Mucosa of rectum (tissue), 2 donors: ENCODE data around the gene PPIL3.

ENCODE experiments used
- H3K27ac ChIP-seq, 2 donors: one replicate each; pipeline ENCODE4 v1.7.0; 2013; ENCODE audit warnings: inconsistent platforms in 2 of 2, low read depth in 2 of 2, low read length in 2 of 2
- H3K27me3 ChIP-seq, 2 donors: one replicate each; pipeline ENCODE4 v1.7.0; 2013; ENCODE audit warnings: low read length in 2 of 2; ENCODE audit not compliant: control insufficient read depth in 2 of 2, insufficient read depth in 2 of 2
- H3K36me3 ChIP-seq, 2 donors: one replicate each; pipeline ENCODE4 v1.7.0; 2013; ENCODE audit warnings: low read length in 2 of 2; ENCODE audit not compliant: control insufficient read depth in 2 of 2, insufficient read depth in 2 of 2
- H3K4me1 ChIP-seq, 2 donors: one replicate each; pipeline ENCODE4 v1.7.0; 2013; ENCODE audit warnings: low read length in 2 of 2, mild to moderate bottlenecking in 1 of 2; ENCODE audit not compliant: control insufficient read depth in 2 of 2, insufficient read depth in 2 of 2
- H3K4me3 ChIP-seq, 2 donors: one replicate each; pipeline ENCODE4 v1.7.0; 2013; ENCODE audit warnings: low read length in 2 of 2
- H3K9ac ChIP-seq, 2 donors: one replicate each; pipeline ENCODE4 v1.7.0; 2013; ENCODE audit warnings: low read length in 2 of 2, low read depth in 1 of 2, mild to moderate bottlenecking in 1 of 2
- H3K9me3 ChIP-seq, 2 donors: one replicate each; pipeline ENCODE4 v1.7.0; 2013; ENCODE audit warnings: low read length in 2 of 2; ENCODE audit not compliant: control insufficient read depth in 2 of 2
- donor health status: healthy.
- donor health status: Normal muscosa, but diverticular disease.

PPIL3 gene

GRCh38 chr2:200845194-200845593 is 43.7 kb downstream of the PPIL3 start:
- no peaks in the 10 kb centered on the region for H3K27me3 ChIP-seq
- H3K9ac ChIP-seq, result no peak overlapping the region
- H3K9me3 ChIP-seq, result no peaks in the 10 kb centered on the region
- peaks cover 0 to 7% of the 10 kb centered on the region in 2 donors for H3K4me1 ChIP-seq
- no peak overlapping the region for H3K4me3 ChIP-seq
- no peak overlapping the region for H3K27ac ChIP-seq
- H3K36me3 ChIP-seq, result no peaks in the 10 kb centered on the region

DNA sequence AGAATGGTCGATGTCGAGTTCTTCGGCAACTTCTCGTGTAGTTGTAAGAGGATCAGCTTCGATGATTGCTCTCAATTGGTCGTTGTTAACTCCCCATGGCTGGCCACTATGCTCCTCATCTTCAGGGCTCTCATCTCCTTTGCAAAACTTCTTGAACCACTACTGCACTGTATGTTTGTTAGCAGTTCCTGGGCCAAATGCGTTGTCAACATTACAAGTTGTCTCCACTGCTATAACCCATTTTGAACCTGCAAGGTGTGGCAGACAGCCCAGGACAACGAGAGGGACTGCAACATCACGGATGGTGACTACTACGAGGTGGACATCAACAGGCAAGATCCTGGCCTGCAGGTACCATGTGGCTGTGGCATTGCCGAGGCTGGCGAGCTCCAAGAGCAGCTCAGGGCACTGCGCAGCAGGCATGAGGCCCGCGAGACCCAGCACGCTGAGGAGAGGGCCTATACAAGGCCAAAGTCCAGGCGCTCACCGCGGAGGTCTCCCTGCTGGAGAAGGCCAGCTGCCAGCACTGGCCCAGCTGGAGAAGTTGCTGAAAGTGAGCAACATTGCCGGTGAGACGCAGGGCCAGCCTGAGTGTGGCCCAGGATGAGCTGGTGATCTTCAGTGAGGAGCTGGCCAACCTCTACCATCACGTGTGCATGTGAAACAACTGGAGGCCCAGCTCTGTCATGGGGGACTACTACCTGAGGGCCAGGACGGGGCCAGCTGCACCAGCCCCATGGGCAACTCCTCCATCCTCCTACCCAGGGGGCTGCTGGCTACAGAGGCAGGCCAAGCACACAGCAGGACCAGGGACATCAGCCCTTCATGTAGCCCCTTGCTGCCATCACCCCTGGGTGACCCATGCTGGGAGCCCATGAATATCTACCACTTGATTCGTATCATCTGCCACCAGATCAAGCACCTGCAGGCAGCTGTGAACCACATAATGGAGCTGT is 44.6 kb downstream of the PPIL3 start:
- no peak overlapping the region for H3K27ac ChIP-seq
- H3K27me3 ChIP-seq, result no peaks in the 10 kb centered on the region
- no peaks in the 10 kb centered on the region for H3K36me3 ChIP-seq
- no peak overlapping the region for H3K9ac ChIP-seq
- H3K4me1 ChIP-seq, result peaks cover 0 to 7% of the 10 kb centered on the region in 2 donors
- no peaks in the 10 kb centered on the region for H3K9me3 ChIP-seq
- H3K4me3 ChIP-seq, result no peak overlapping the region

DNA sequence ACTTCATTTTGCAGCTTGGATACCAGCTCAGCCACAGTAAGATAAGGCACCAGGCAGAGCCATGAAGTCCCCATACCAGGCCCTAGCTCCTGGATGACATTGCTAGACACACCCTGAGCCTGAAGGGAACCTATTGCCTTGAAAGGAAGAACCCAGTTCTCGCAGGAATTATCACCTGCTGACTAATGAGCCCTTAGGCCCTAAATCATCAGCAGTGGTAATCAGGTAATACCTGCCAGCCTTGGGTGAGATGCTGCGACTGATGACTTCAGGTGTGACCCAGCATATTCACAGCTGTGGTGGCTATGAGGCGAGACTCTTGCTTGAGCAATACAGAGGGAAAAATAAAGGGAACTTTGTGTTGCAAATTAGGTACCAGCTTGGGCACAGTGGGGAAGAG is 49.4 kb downstream of the PPIL3 start:
- H3K27ac ChIP-seq, result no peak overlapping the region
- no peaks in the 10 kb centered on the region for H3K27me3 ChIP-seq
- no peaks in the 10 kb centered on the region for H3K36me3 ChIP-seq
- H3K9me3 ChIP-seq, result no peaks in the 10 kb centered on the region
- no peaks in the 10 kb centered on the region for H3K4me1 ChIP-seq
- no peak overlapping the region for H3K4me3 ChIP-seq
- H3K9ac ChIP-seq, result no peak overlapping the region

DNA sequence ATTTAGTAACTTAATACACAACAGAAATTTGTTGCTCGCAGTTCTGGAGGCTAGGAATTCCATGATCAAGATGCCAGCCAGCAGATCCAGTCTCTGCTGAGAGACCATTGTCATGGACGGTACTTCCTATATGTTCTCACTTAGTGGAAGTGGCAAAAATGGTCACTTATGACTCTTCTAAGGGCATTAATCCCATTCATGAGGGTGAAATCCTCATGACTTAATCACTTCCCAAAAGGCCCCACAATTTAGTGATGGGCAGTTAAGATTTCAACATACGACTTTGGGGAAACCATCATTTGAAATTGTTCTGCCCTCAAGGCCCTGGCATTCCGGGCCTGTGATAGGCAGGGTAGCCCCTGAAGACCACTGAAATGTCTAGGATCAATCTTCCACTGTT is 54.2 kb downstream of the PPIL3 start:
- no peak overlapping the region for H3K27ac ChIP-seq
- H3K9me3 ChIP-seq, result no peaks in the 10 kb centered on the region
- no peak overlapping the region for H3K9ac ChIP-seq
- no peak overlapping the region for H3K4me3 ChIP-seq
- H3K4me1 ChIP-seq, result no peaks in the 10 kb centered on the region
- H3K36me3 ChIP-seq, result no peaks in the 10 kb centered on the region
- no peaks in the 10 kb centered on the region for H3K27me3 ChIP-seq

- no peak overlapping the region for H3K4me3 ChIP-seq
Observed at GRCh38 chr2:200829258-200829655, 59.6 kb downstream of the PPIL3 start.

DNA sequence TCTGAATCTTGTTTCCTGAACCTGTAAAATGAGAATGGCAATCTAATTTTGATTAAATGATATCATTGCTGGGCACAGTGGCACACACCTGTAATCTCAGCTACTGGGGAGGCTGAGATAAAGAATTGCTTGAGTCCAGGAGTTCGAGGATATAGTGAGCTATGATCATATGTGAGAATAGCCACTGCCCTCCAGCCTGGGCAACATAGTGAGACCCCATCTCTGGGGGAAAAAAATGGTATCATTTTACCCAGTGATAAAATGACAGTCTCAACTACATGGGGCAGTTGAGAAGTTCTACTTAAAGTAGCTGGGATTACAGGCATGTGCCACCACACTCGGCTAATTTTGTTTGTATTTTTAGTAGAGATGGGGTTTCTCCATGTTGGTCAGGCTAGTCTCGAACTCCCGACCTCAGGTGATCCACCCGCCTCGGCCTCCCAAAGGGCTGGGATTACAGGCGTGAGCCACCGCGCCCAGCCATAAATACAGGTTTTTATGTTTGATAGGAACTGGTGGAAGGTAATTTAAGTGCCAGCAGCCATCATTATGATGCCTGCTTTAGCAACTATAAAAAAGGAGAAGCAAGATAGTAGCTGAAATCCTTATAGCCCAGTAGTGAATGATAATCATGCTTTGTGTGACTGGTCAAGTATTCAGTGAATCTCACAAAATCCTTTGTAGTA is 60.2 kb downstream of the PPIL3 start:
- no peaks in the 10 kb centered on the region for H3K9me3 ChIP-seq
- H3K27me3 ChIP-seq, result no peaks in the 10 kb centered on the region
- H3K4me3 ChIP-seq, result no peak overlapping the region
- H3K4me1 ChIP-seq, result peaks cover 2% of the 10 kb centered on the region in 2 donors
- no peak overlapping the region for H3K9ac ChIP-seq
- no peak overlapping the region for H3K27ac ChIP-seq
- H3K36me3 ChIP-seq, result peaks cover 0 to 4% of the 10 kb centered on the region in 2 donors

More at GRCh38 chr2:200829258-200829655, 59.6 kb downstream of the PPIL3 start:
- Histone ChIP-seq H3K36me3 (no peaks in the 10 kb centered on the region), H3K27ac (no peak overlapping the region), H3K9ac (no peak overlapping the region), H3K9me3 (no peaks in the 10 kb centered on the region), H3K27me3 (no peaks in the 10 kb centered on the region), H3K4me1 (peaks cover 2% of the 10 kb centered on the region in 2 donors)

DNA sequence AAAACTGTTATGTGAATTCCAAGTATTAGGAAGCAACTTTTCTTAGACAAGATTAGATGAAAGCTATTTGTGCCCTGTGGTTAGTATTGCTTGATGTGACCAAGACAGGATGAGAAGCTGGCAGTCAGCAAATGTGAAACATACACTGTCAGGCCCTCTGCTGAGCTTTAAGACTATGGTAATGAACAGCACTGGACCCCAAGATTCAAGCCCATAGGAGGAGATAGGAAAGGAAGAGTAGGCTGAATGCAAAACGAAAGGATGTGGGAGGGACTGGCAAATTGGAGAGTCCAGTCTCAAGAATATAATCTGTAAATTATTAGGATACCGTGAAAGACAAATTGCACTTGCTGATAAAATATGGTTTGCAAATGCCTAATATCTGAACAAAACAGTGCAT is 60.8 kb downstream of the PPIL3 start:
- H3K27me3 ChIP-seq, result no peaks in the 10 kb centered on the region
- peaks cover 2% of the 10 kb centered on the region in 2 donors for H3K4me1 ChIP-seq
- no peaks in the 10 kb centered on the region for H3K9me3 ChIP-seq
- H3K4me3 ChIP-seq, result no peak overlapping the region
- no peak overlapping the region for H3K27ac ChIP-seq
- H3K9ac ChIP-seq, result no peak overlapping the region
- peaks cover 0 to 4% of the 10 kb centered on the region in 2 donors for H3K36me3 ChIP-seq

DNA sequence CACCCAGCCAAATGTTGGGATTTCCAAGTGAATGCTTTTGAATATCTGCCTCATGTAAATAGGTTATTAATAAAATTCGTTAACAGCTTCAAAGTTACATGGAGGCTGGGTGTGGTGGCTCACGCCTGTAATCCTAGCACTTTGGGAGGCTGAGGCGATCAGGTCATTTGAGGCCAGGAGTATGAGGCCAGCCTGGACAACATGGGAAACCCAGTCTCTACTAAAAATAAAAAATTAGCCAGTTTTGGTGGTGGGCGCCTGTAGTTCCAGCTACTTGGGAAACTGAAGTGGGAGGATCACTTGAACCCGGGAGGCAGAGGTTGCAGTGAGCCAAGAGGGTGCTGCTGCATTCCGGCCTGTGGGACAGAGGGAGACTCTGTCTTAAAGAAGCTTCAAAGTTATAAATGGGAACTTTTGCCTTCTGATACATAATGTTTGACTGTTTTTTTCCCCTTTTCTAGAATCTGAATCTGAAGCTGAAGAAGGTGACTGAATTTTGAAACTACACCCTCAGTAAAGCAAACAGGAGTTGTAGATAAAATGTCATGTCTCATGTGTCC is 67.1 kb downstream of the PPIL3 start:
- H3K4me1 ChIP-seq, result no peaks in the 10 kb centered on the region
- H3K27me3 ChIP-seq, result no peaks in the 10 kb centered on the region
- peaks cover 46 to 53% of the 10 kb centered on the region in 2 donors for H3K36me3 ChIP-seq
- H3K9ac ChIP-seq, result no peak overlapping the region
- no peak overlapping the region for H3K4me3 ChIP-seq
- H3K27ac ChIP-seq, result no peak overlapping the region
- H3K9me3 ChIP-seq, result no peaks in the 10 kb centered on the region
